ENCODE results near the gene NXPH4. TPM values are rescaled to one million over a fixed set of nuclear protein-coding genes. Genes with fewer than 3 reads are reported as not detected.

Gene NXPH4
- total and polyA plus RNA-seq, 9 donors, result 0.13 to 0.20 TPM; not detected in 7

DNA sequence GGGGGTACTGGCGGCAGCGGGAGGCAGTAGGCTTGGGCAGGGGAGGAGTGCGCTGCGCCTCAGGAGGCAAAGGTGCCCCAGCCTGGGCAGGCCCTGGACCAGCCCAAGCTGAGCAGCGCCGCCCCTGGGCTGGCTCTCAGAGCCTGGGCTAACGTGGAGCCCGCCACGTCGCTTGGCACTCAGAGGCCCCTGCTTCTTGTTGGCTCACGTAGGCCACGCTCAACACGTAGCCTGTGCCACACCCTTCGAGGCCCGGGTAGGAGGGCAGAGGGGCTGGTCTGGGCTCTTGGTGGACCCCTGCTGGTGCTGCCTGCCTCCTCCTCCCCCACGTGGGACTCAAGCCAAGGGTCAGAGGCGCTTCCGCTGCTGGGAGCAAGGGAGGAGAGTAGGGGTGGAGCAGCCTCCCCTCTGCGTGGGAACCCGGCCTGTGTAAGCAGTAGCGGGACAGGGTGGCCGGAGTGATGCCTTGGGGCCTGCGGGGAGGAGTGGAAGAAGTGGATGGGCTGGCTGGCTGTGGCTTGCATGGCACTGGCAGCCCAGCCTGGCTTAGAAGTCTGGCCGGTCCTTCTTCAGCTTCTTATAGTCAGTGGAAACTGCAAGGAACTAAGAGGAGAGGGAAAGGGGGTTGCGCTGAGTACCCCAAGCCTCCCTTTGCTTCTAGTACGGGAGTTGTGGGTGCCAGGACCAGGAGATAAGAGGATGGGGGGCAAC, 18.6 kb downstream of the NXPH4 start:
- no peaks in the 10 kb centered on the region for H3K36me3 ChIP-seq
- WGBS, 3 donors, result 58 to 61% (median 59%) methylated on average over 25 to 26 of the region's 26 CpGs
- no peak for TF ChIP-seq EP300 (IDR thresholded peaks at IDR 0.05)
- no peak for TF ChIP-seq POLR2A (IDR thresholded peaks at IDR 0.05)
- TF ChIP-seq, protein P1, sequence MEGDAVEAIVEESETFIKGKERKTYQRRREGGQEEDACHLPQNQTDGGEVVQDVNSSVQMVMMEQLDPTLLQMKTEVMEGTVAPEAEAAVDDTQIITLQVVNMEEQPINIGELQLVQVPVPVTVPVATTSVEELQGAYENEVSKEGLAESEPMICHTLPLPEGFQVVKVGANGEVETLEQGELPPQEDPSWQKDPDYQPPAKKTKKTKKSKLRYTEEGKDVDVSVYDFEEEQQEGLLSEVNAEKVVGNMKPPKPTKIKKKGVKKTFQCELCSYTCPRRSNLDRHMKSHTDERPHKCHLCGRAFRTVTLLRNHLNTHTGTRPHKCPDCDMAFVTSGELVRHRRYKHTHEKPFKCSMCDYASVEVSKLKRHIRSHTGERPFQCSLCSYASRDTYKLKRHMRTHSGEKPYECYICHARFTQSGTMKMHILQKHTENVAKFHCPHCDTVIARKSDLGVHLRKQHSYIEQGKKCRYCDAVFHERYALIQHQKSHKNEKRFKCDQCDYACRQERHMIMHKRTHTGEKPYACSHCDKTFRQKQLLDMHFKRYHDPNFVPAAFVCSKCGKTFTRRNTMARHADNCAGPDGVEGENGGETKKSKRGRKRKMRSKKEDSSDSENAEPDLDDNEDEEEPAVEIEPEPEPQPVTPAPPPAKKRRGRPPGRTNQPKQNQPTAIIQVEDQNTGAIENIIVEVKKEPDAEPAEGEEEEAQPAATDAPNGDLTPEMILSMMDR (IDR thresholded peaks at IDR 0.05), result no peak
- intact Hi-C loops (cut with DNase I), result no loop called here
- no peak overlapping the region for H3K4me3 ChIP-seq
- peaks cover 12% of the 10 kb centered on the region for H3K4me1 ChIP-seq (ENCODE audit: insufficient read depth)
- no peaks in the 10 kb centered on the region for H3K9me3 ChIP-seq
- no peak overlapping the region for H3K27ac ChIP-seq
- H3K27me3 ChIP-seq, result no peaks in the 10 kb centered on the region
- DNase-seq, result no peak

DNA sequence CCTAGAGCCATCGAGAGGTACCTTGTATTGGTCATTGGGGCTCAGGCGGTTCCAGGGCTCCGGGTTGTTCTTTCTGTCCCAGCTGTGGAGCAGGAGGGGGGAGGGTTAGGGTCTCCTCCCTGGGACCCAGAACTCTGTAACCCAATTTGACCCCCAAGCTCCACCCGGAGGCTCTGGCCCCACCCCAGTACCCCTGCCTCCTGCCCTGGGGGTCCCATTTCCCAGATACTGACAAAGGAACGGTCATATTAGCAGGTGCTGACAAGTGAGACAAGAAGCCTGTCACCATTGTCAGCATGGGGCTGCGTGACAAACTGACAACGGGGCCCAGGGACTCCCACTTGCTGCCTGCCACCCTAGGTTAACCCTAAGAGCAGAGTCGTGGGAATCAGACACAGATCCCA, 19.1 kb downstream of the NXPH4 start:
- DNase-seq, result no peak
- H3K4me1 ChIP-seq (ENCODE audit: insufficient read depth), result peaks cover 12% of the 10 kb centered on the region
- no peak overlapping the region for H3K4me3 ChIP-seq

DNA sequence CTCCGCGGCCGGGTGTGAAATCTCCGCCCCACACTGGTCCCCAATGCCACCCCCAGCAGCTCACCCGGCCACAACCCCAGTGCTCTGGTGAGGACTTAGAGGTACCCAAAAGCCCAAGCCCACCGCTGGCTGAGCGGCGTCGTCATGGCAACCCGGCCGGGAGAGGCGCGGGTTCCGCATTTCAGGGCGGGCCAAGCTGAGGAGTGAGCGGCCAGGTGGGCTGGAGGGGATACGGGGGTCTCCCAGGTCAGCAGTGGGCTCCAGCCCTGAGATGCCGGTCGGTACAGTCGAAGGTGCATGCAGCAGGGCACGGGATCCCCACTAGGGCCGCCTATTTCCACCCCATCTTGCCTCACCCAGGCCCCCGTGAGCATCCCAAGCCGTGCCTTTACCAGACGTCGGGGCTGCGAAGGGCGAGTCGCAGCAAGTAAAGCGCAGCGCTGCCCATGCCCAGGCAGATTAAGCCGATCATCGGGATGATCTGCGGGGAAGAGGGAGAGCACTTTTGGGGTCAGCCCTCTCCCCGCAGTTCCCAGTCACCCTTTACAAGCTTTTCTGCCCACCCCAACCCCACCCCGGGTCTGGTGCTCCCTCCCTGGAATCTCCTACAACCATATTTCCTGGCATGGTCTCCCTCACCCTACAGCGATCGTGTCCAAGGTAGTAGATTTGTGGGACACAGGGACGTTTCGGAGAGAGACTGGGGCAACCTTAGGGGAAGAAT, 19.8 kb downstream of the NXPH4 start:
- intact Hi-C loops (cut with DNase I), result no loop called here
- DNase-seq, result peak in 1 of 5 donors; percentile 19
- Histone ChIP-seq H3K9me3 (no peaks in the 10 kb centered on the region), H3K4me3 (no peak overlapping the region), H3K4me1 (ENCODE audit: insufficient read depth) (peaks cover 11% of the 10 kb centered on the region), H3K36me3 (no peaks in the 10 kb centered on the region), H3K27ac (no peak overlapping the region), H3K27me3 (peaks cover 2% of the 10 kb centered on the region)
- TF ChIP-seq, protein P1 (IDR thresholded peaks at IDR 0.05), result no peak
- TF ChIP-seq EP300 (IDR thresholded peaks at IDR 0.05) (no peak), POLR2A (IDR thresholded peaks at IDR 0.05) (no peak)
- 35 to 42% (median 37%) methylated on average over 39 to 40 of the region's 40 CpGs for WGBS, 3 donors

More for the DNA sequence above, 19.1 kb downstream of the NXPH4 start:
- Histone ChIP-seq H3K9me3 (no peaks in the 10 kb centered on the region), H3K36me3 (no peaks in the 10 kb centered on the region), H3K27me3 (peaks cover 2% of the 10 kb centered on the region), H3K27ac (no peak overlapping the region)
- intact Hi-C loops (cut with DNase I), result no loop called here
- TF ChIP-seq POLR2A (IDR thresholded peaks at IDR 0.05) (no peak), EP300 (IDR thresholded peaks at IDR 0.05) (no peak)
- TF ChIP-seq, protein P1 (IDR thresholded peaks at IDR 0.05), result no peak
- WGBS, 3 donors, result 53 to 73% (median 68%) methylated on average over 8 of the region's 8 CpGs

DNA sequence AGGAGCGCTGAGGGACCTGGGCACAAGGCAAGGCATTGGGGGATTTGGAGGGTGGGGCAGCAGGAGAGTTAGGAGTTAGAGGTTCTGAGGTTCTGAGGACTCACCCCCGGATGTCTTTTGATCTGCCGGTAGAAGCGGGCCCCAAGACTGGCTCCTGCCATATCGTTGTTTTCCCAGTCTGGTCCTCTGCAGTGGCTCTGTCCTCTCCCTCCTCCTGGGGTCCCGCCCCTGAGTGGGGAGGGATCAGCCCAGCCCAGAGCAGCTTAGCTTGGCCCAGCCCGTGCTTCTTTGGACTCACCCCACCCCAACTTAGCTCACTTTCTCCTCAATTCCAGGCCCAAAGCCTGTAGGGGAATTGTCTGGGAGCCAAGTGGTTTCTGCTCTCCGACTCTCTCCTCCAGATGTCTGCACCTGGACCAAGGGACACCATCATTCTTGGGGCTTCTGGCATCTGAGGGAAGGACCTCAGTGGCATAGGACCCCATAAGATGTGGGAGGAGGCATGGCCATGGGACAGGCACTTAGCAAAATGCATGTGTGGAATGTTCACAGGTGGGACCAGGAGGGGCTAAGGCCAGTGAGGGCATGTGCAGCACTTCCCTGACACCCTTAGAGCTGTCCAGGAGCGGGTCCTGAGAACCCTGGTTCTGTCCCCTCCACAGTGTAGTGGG, 20.5 kb downstream of the NXPH4 start:
- peak in 1 of 5 donors; percentile 35 for DNase-seq
- Histone ChIP-seq H3K27me3 (peaks cover 2% of the 10 kb centered on the region), H3K4me3 (no peak overlapping the region), H3K36me3 (no peaks in the 10 kb centered on the region), H3K4me1 (ENCODE audit: insufficient read depth) (peaks cover 11% of the 10 kb centered on the region), H3K9me3 (no peaks in the 10 kb centered on the region), H3K27ac (no peak overlapping the region)
- no peak for TF ChIP-seq POLR2A (IDR thresholded peaks at IDR 0.05)
- intact Hi-C loops (cut with DNase I), result no loop called here
- 29 to 34% (median 31%) methylated on average over 9 of the region's 9 CpGs for WGBS, 3 donors
